LNCaP clone FGC (cell line): Measurements from ENCODE around the gene EDEM2.
"Not testable (repeated sequence)": the region's sequence is repeated elsewhere in the genome, so short reads cannot be mapped to it uniquely, and the experiment has no call there.

Experiments
- DNase-seq: peaks from one replicate; pipeline ENCODE4 v3.0.0-alpha.2; 2011; ENCODE audit warnings: low read depth
- H3K4me3 ChIP-seq: 2 replicates; pipeline ENCODE4 v1.5.1; 2011; ENCODE audit warnings: mild to moderate bottlenecking, low read depth, low read length, control low read depth
- CTCF ChIP-seq: IDR thresholded peaks from 2 replicates; pipeline ENCODE4 v1.5.1; 2012; ENCODE audit warnings: mild to moderate bottlenecking; ENCODE audit not compliant: control insufficient read depth, insufficient read depth; ENCODE audit errors: extremely low read depth

The EDEM2 gene

GRCh38 chr20:35173576-35174192 lies 26.5 kb upstream of the EDEM2 start:
- DNase-seq: no peak
- no peak overlapping the region for H3K4me3 ChIP-seq
- no peak for TF ChIP-seq CTCF

GRCh38 chr20:35172434-35172806 lies 25.3 kb upstream of the EDEM2 start:
- no peak overlapping the region for H3K4me3 ChIP-seq
- no peak for DNase-seq
- no peak for TF ChIP-seq CTCF

GRCh38 chr20:35171753-35172433 lies 24.8 kb upstream of the EDEM2 start, which contains the start of gene PROCR:
TSS of gene PROCR (plus strand) at chr20:35172072. CDS start at chr20:35172155, 83 bp downstream.
- H3K4me3 ChIP-seq: peak within 1 kb of the TSS; percentile 26; the same call in 1 of the 2 replicates
- DNase-seq: peak; percentile 65
- no peak for TF ChIP-seq CTCF

GRCh38 chr20:35171438-35171752 lies 24.3 kb upstream of the EDEM2 start:
- no peak for TF ChIP-seq CTCF

GRCh38 chr20:35168701-35169409 lies 21.7 kb upstream of the EDEM2 start:
- not testable (repeated sequence) for DNase-seq, H3K4me3 ChIP-seq

More at GRCh38 chr20:35171438-35171752, 24.3 kb upstream of the EDEM2 start:
- peak overlapping the region; percentile 26; the same call in 1 of the 2 replicates for H3K4me3 ChIP-seq
- no peak for DNase-seq

- TF ChIP-seq CTCF: no peak
- DNase-seq: no peak
- H3K4me3 ChIP-seq: no peak overlapping the region
Measured at GRCh38 chr20:35167787-35168186, 20.7 kb upstream of the EDEM2 start.

- H3K4me3 ChIP-seq: no peak overlapping the region
- DNase-seq: no peak
- no peak for TF ChIP-seq CTCF
Measured at GRCh38 chr20:35166242-35166830, 19.2 kb upstream of the EDEM2 start.
